Testis (tissue), 2 donors: ENCODE data around the gene RASD2.

Experiments used
- CTCF ChIP-seq, 3 experiments: fragments of 450-650 bp in 2 of 3; fragments of 200-600 bp in 1 of 3; sonication (generic) in 1 of 3; IDR thresholded peaks; one replicate each; pipeline ENCODE4 v1.5.1; 2016 to 2019; ENCODE audit warnings: antibody characterized with exemption in 3 of 3, mild to moderate bottlenecking in 2 of 3, moderate library complexity in 1 of 3
- POLR2A ChIP-seq: fragments of 450-650 bp; IDR thresholded peaks from one replicate; pipeline ENCODE4 v1.6.1; 2017; ENCODE audit warnings: antibody characterized with exemption, mild to moderate bottlenecking, moderate library complexity

- TF ChIP-seq CTCF (IDR thresholded peaks at IDR 0.05) (no peak), POLR2A (no peak)
These were observed 8.1 kb downstream of the RASD2 start for GRCh38 chr22:35548722-35549112.
